Gastrocnemius medialis (tissue), 4 donors: ENCODE measurements around the gene LENEP. TPM values are rescaled to one million over a fixed set of nuclear protein-coding genes. Genes with fewer than 3 reads are reported as not detected.

ENCODE experiments used
- ATAC-seq, 2 donors: fragments of 150-250 bp; one replicate each; pipeline ENCODE4 v1.9.1; 2016
- DNase-seq, 2 donors: peaks; one replicate each; pipeline ENCODE4 v3.0.0-alpha.2; 2019
- H3K27ac ChIP-seq, 4 donors: fragments of 200-600 bp; sonication (generic); 1 replicate in 1 of 4; 2 replicates in 3 of 4; pipeline ENCODE4 v1.5.1; 2016 to 2018; ENCODE audit warnings: mild to moderate bottlenecking in 2 of 4, moderate library complexity in 1 of 4
- H3K27me3 ChIP-seq, 3 donors: fragments of 200-600 bp; sonication (generic) in 2 of 3; 1 replicate in 1 of 3; 2 replicates in 2 of 3; pipeline versions ENCODE4 v1.5.1 to v1.6.0; 2016 to 2019; ENCODE audit warnings: mild to moderate bottlenecking in 1 of 3, moderate library complexity in 1 of 3
- H3K36me3 ChIP-seq, 2 donors: fragments of 200-600 bp; sonication (generic) in 1 of 2; one replicate each; pipeline ENCODE4 v1.5.1; 2017 to 2018
- H3K4me1 ChIP-seq, 2 donors: fragments of 200-600 bp; sonication (generic) in 1 of 2; one replicate each; pipeline ENCODE4 v1.5.1; 2016 to 2017; ENCODE audit warnings: mild to moderate bottlenecking in 2 of 2
- H3K4me3 ChIP-seq, 4 donors: fragments of 200-600 bp; sonication (generic) in 3 of 4; 1 replicate in 1 of 4; 2 replicates in 3 of 4; pipeline ENCODE4 v1.5.1; 2016 to 2019; ENCODE audit warnings: mild to moderate bottlenecking in 2 of 4
- H3K9me3 ChIP-seq, 3 donors: fragments of 200-600 bp; sonication (generic) in 2 of 3; 1 replicate in 1 of 3; 2 replicates in 2 of 3; pipeline ENCODE4 v1.5.1; 2016 to 2019
- CTCF ChIP-seq, 5 experiments: fragments of 450-650 bp in 3 of 5; fragments of 200-600 bp in 2 of 5; sonication (generic) in 2 of 5; IDR thresholded peaks in 4 of 5; conservative IDR thresholded peaks in 1 of 5; 1 replicate in 4 of 5; 2 replicates in 1 of 5; pipeline ENCODE4 v1.5.1; 2016 to 2019; ENCODE audit warnings: antibody characterized with exemption in 5 of 5, mild to moderate bottlenecking in 3 of 5, moderate library complexity in 3 of 5
- POLR2A ChIP-seq, 2 donors: fragments of 450-650 bp; IDR thresholded peaks; one replicate each; pipeline ENCODE4 v1.6.1; 2017; ENCODE audit warnings: antibody characterized with exemption in 2 of 2, mild to moderate bottlenecking in 2 of 2, moderate library complexity in 2 of 2
- in situ Hi-C, 4 donors: fragments of 200-750 bp; cut with MboI; loops; one replicate each; pipeline versions ENCODE4 v1.15.0 to v1.8.0; 2017; ENCODE audit warnings: low sequenced_read_pairs in 4 of 4
- intact Hi-C: fragments of 100-400 bp; cut with DNase I; formaldehyde crosslinking; loops from one replicate; pipeline ENCODE4 v1.15.1; 2023; ENCODE audit warnings: low total_unique reads
- total RNA-seq, 4 donors: library from RNA; depleted of rRNA; stranded (reverse); fragments of >200 nt; gene quantifications; one replicate each; pipeline versions ENCODE4 v1.1.0 to v1.2.3, GENCODE V29; 2016

The LENEP gene
- not detected for total RNA-seq

- ATAC-seq, result no peak
- intact Hi-C loops (no loop called here), in situ Hi-C loops (no loop called here)
- H3K27me3 ChIP-seq, result no peaks in the 10 kb centered on the region
- DNase-seq, result no peak
- TF ChIP-seq POLR2A (IDR thresholded peaks at IDR 0.05), result no peak
- TF ChIP-seq CTCF (IDR thresholded peaks at IDR 0.05 in 4 of 5, conservative IDR thresholded peaks at IDR 0.05 in 1 of 5), result no peak
- no peak within 1 kb of the TSS for H3K4me3 ChIP-seq
- no peak within 1 kb of the TSS for H3K27ac ChIP-seq
- peaks cover 0 to 19% of the 10 kb centered on the region in 2 donors for H3K36me3 ChIP-seq
- H3K4me1 ChIP-seq, result peaks cover under 1 to 11% of the 10 kb centered on the region in 2 donors
- no peaks in the 10 kb centered on the region for H3K9me3 ChIP-seq
These were observed at the start of gene LENEP for GRCh38 chr1:154993572-154994268. Gene LENEP, plus strand, starts transcription at chr1:154993586. Its CDS starts 22 bp downstream, at chr1:154993608.

GRCh38 chr1:154943649-154944400, 49.6 kb upstream of the LENEP start:
- in situ Hi-C loops, result no loop called here
- Histone ChIP-seq H3K9me3 (no peaks in the 10 kb centered on the region), H3K27ac (peak overlapping the region; percentile 10 to 68 (median 52)), H3K4me1 (peaks cover 2 to 9% of the 10 kb centered on the region in 2 donors), H3K4me3 (no peak overlapping the region), H3K27me3 (no peaks in the 10 kb centered on the region), H3K36me3 (peaks cover 0 to 32% of the 10 kb centered on the region in 2 donors)
- peak in 1 of 2 donors; percentile 41 for ATAC-seq
- intact Hi-C loops, result no loop called here
- peak; percentile 34 to 79 (median 60) for TF ChIP-seq CTCF (IDR thresholded peaks at IDR 0.05 in 4 of 5, conservative IDR thresholded peaks at IDR 0.05 in 1 of 5)
- TF ChIP-seq POLR2A (IDR thresholded peaks at IDR 0.05), result no peak
- DNase-seq, result no peak

GRCh38 chr1:154944401-154945159, 48.8 kb upstream of the LENEP start:
- Histone ChIP-seq H3K4me3 (no peak overlapping the region), H3K27ac (peak overlapping the region; percentile 10 to 68 (median 52)), H3K9me3 (no peaks in the 10 kb centered on the region), H3K4me1 (peaks cover 2 to 9% of the 10 kb centered on the region in 2 donors), H3K27me3 (no peaks in the 10 kb centered on the region), H3K36me3 (peaks cover 0 to 32% of the 10 kb centered on the region in 2 donors)
- ATAC-seq, result no peak
- DNase-seq, result no peak
- intact Hi-C loops, result no loop called here
- TF ChIP-seq CTCF (IDR thresholded peaks at IDR 0.05 in 4 of 5, conservative IDR thresholded peaks at IDR 0.05 in 1 of 5), result no peak
- no peak for TF ChIP-seq POLR2A (IDR thresholded peaks at IDR 0.05)
- in situ Hi-C loops, result no loop called here

- H3K36me3 ChIP-seq, result peaks cover 0 to 37% of the 10 kb centered on the region in 2 donors
- H3K27ac ChIP-seq, result peak overlapping the region in 3 of 4 donors; percentile 10 to 68 (median 61)
- in situ Hi-C loops (no loop called here), intact Hi-C loops (no loop called here)
- DNase-seq (no peak), ATAC-seq (no peak)
- no peak overlapping the region for H3K4me3 ChIP-seq
- peaks cover 2 to 9% of the 10 kb centered on the region in 2 donors for H3K4me1 ChIP-seq
- TF ChIP-seq POLR2A (IDR thresholded peaks at IDR 0.05) (no peak), CTCF (IDR thresholded peaks at IDR 0.05 in 4 of 5, conservative IDR thresholded peaks at IDR 0.05 in 1 of 5) (no peak)
- no peaks in the 10 kb centered on the region for H3K27me3 ChIP-seq
- no peaks in the 10 kb centered on the region for H3K9me3 ChIP-seq
These were observed 48.0 kb upstream of the LENEP start for GRCh38 chr1:154945160-154945961.
